K562 (cell line): ENCODE data around the gene AKAP13. TPM values are rescaled to one million over a fixed set of nuclear protein-coding genes. Genes with fewer than 3 reads are reported as not detected.

ENCODE experiments used
- ATAC-seq: fragments of 200-7000 bp; cut with Tn5 transposase; 3 replicates; pipeline ENCODE4 v1.9.1; 2020; ENCODE audit warnings: moderate library complexity
- BruUV-seq: library from RNA; stranded (reverse); fragments of 400-500 nt; replicated peaks from 2 replicates; lab custom pipeline; 2021; lab: Mats Ljungman, UMichigan
- CTCF ChIA-PET: fragments of 300-600 bp; formaldehyde crosslinking; extraction: SDS; loops from one replicate; lab custom pipeline; 2021; ENCODE audit warnings: low intra/inter-chr PET ratio; lab: Yijun Ruan, JAX
- POLR2A ChIA-PET: fragments of 300-600, 350-650 bp; sonication (Branson Sonifier 250); formaldehyde crosslinking; extraction: SDS; loops from one replicate; lab custom pipeline; 2021; ENCODE audit warnings: antibody characterized with exemption, inconsistent platforms; lab: Yijun Ruan, JAX
- DNase-seq, 4 experiments: peaks; one replicate each; pipeline versions ENCODE4 v3.0.0 to v3.0.0-alpha.2; 2011 to 2018; ENCODE audit warnings: low spot score in 3 of 4, mixed read lengths in 3 of 4; ENCODE audit errors: extremely low read depth in 1 of 4
- FAIRE-seq: peaks from 2 replicates; lab custom pipeline; 2011; peaks lifted over from hg19 to GRCh38; lab: Jason Lieb, UNC
- H2AFZ ChIP-seq: 2 replicates; pipeline ENCODE4 v1.6.0; 2011; ENCODE audit warnings: low read depth, low read length, control low read depth, inconsistent platforms
- H3K27ac ChIP-seq: fragments of 200-600 bp; 3 replicates; pipeline ENCODE4 v1.8.0; 2011; ENCODE audit warnings: low read depth, mild to moderate bottlenecking, control low read depth, inconsistent platforms, low read length, moderate library complexity, mixed read lengths; ENCODE audit errors: extremely low read depth
- H3K27me3 ChIP-seq, 2 experiments: fragments of 300-600 bp in 1 of 2; 2 replicates in 1 of 2; 3 replicates in 1 of 2; pipeline versions ENCODE4 v1.6.0 to v1.8.0; 2011; ENCODE audit warnings: inconsistent platforms in 2 of 2, low read length in 2 of 2, mild to moderate bottlenecking in 1 of 2, mixed read lengths in 1 of 2, moderate library complexity in 1 of 2; ENCODE audit not compliant: control insufficient read depth in 2 of 2, insufficient read depth in 2 of 2
- H3K36me3 ChIP-seq: fragments of 300-600 bp; 3 replicates; pipeline ENCODE4 v1.8.0; 2011; ENCODE audit warnings: mild to moderate bottlenecking, low read length, inconsistent platforms; ENCODE audit not compliant: control insufficient read depth, insufficient read depth
- H3K4me1 ChIP-seq, 2 experiments: fragments of 200-600 bp in 1 of 2; replicated peaks in 1 of 2; 2 replicates in 1 of 2; 3 replicates in 1 of 2; pipeline versions ENCODE4 v1.5.1 to v1.8.0; 2011; ENCODE audit warnings: inconsistent platforms in 2 of 2, low read length in 2 of 2, mild to moderate bottlenecking in 1 of 2, mixed read lengths in 1 of 2, moderate library complexity in 1 of 2; ENCODE audit not compliant: control insufficient read depth in 2 of 2, insufficient read depth in 2 of 2
- H3K4me2 ChIP-seq: 2 replicates; pipeline ENCODE4 v1.6.1; 2011; ENCODE audit warnings: low read length, control low read depth, inconsistent platforms, mixed read lengths; ENCODE audit not compliant: insufficient read depth
- H3K4me3 ChIP-seq: fragments of 200-600 bp; sonication (generic), shearing (Covaris generic); 2 replicates; pipeline ENCODE4 v1.5.1; 2016; ENCODE audit warnings: control low read depth, inconsistent platforms
- H3K79me2 ChIP-seq: fragments of 200-600 bp; 3 replicates; pipeline ENCODE4 v1.8.0; 2011; ENCODE audit warnings: low read length, inconsistent platforms; ENCODE audit not compliant: control insufficient read depth, insufficient read depth
- H3K9ac ChIP-seq, 2 experiments: 2 replicates each; pipeline versions ENCODE4 v1.6.0 to v1.6.1; 2011; ENCODE audit warnings: low read depth in 2 of 2, low read length in 2 of 2, control low read depth in 1 of 2, inconsistent platforms in 1 of 2, mild to moderate bottlenecking in 1 of 2, mixed read lengths in 1 of 2; ENCODE audit not compliant: insufficient read depth in 1 of 2
- H3K9me1 ChIP-seq: one replicate; pipeline ENCODE4 v1.6.0; 2011; ENCODE audit warnings: inconsistent platforms, mild to moderate bottlenecking, low read length, moderate library complexity; ENCODE audit not compliant: control insufficient read depth, insufficient read depth
- H3K9me3 ChIP-seq: replicated peaks from 2 replicates; pipeline ENCODE4 v1.5.1; 2011; ENCODE audit warnings: low read depth, low read length, inconsistent platforms; ENCODE audit not compliant: control insufficient read depth, insufficient read depth
- H4K20me1 ChIP-seq: replicated peaks from 2 replicates; pipeline ENCODE4 v1.6.1; 2011; ENCODE audit warnings: low read length, inconsistent platforms, mixed read lengths; ENCODE audit not compliant: control insufficient read depth, insufficient read depth
- CEBPG ChIP-seq, 3 experiments: fragments of 200-800 bp in 1 of 3; sonication (Bioruptor generic) in 1 of 3; sonication (generic) in 1 of 3; formaldehyde crosslinking in 1 of 3; IDR thresholded peaks in 2 of 3; conservative IDR thresholded peaks in 1 of 3; 2 replicates each; pipeline versions ENCODE4 v1.6.1 to v1.8.0; 2016 to 2022; ENCODE audit warnings: missing compliant biosample characterization in 2 of 3, missing genetic modification characterization in 2 of 3, mild to moderate bottlenecking in 1 of 3, missing genetic modification reagents in 1 of 3
- CREB3 ChIP-seq: fragments of 450-650 bp; conservative IDR thresholded peaks from 2 replicates; pipeline ENCODE4 v1.6.1; 2016; ENCODE audit warnings: missing genetic modification characterization, low read depth, mild to moderate bottlenecking, missing compliant biosample characterization, moderate library complexity
- CXXC5 ChIP-seq: fragments of 250-450 bp; sonication (Bioruptor Pico); IDR thresholded peaks from 2 replicates; pipeline ENCODE4 v1.8.0; 2022; ENCODE audit warnings: inconsistent platforms, mild to moderate bottlenecking, moderate library complexity
- ERF ChIP-seq: fragments of 450-650 bp; formaldehyde crosslinking; IDR thresholded peaks from 2 replicates; pipeline ENCODE4 v1.4.0; 2020; ENCODE audit warnings: mild to moderate bottlenecking, mixed read lengths
- ETV6 ChIP-seq, 3 experiments: fragments of 150-350 bp in 1 of 3; sonication (generic) in 1 of 3; formaldehyde crosslinking in 1 of 3; IDR thresholded peaks; 2 replicates each; pipeline versions ENCODE4 v1.6.1 to v1.8.0; 2014 to 2022; ENCODE audit warnings: borderline replicate concordance in 2 of 3, low read depth in 2 of 3, antibody characterized with exemption in 1 of 3, low read length in 1 of 3, mild to moderate bottlenecking in 1 of 3, missing genetic modification reagents in 1 of 3
- FOXK2 ChIP-seq, 2 experiments: fragments of 450-650 bp; IDR thresholded peaks in 1 of 2; conservative IDR thresholded peaks in 1 of 2; 2 replicates each; pipeline ENCODE4 v1.6.1; 2016; ENCODE audit warnings: low read depth in 2 of 2, mild to moderate bottlenecking in 1 of 2
- HNRNPLL ChIP-seq: fragments of 200-400 bp; formaldehyde crosslinking; IDR thresholded peaks from 2 replicates; pipeline ENCODE4 v1.6.1; 2017; ENCODE audit warnings: low read length, low read depth, mild to moderate bottlenecking; ENCODE audit not compliant: poor library complexity, severe bottlenecking
- MAFF ChIP-seq: IDR thresholded peaks from 2 replicates; pipeline ENCODE4 v1.6.1; 2012; ENCODE audit warnings: low read length, improper control_type of control experiment
- MYBL2 ChIP-seq, 2 experiments: fragments of 450-650 bp in 1 of 2; sonication (generic) in 1 of 2; formaldehyde crosslinking in 1 of 2; IDR thresholded peaks; 2 replicates each; pipeline versions ENCODE4 v1.6.1 to v1.8.1; 2017 to 2022; ENCODE audit warnings: borderline replicate concordance in 1 of 2, inconsistent platforms in 1 of 2, low read depth in 1 of 2, mild to moderate bottlenecking in 1 of 2, missing genetic modification reagents in 1 of 2, moderate library complexity in 1 of 2
- PTRF ChIP-seq: fragments of 450-650 bp; IDR thresholded peaks from 2 replicates; pipeline ENCODE4 v1.6.1; 2016; ENCODE audit warnings: mild to moderate bottlenecking, missing genetic modification characterization, missing compliant biosample characterization
- SMARCA4 ChIP-seq: fragments of 450-650 bp; IDR thresholded peaks from 2 replicates; pipeline ENCODE4 v1.6.1; 2016
- SMC3 ChIP-seq: conservative IDR thresholded peaks from 2 replicates; pipeline ENCODE4 v1.6.1; 2011; ENCODE audit warnings: low read depth, low read length, improper control_type of control experiment; ENCODE audit not compliant: insufficient read depth
- ZNF12 ChIP-seq: sonication (generic); formaldehyde crosslinking; IDR thresholded peaks from 2 replicates; pipeline ENCODE4 v1.4.0; 2020; ENCODE audit warnings: mild to moderate bottlenecking, missing genetic modification reagents
- ZNF134 ChIP-seq: fragments of 250-450 bp; sonication (Bioruptor Pico); conservative IDR thresholded peaks from 2 replicates; pipeline ENCODE4 v1.4.0; 2020
- WGBS: fragments of 100-300 bp; shearing (Covaris generic); methylation state at CpG from one replicate; pipeline ENCODE4 v1.1.6; 2016; ENCODE audit warnings: low coverage, mixed read lengths; ENCODE audit not compliant: insufficient coverage; ENCODE audit errors: missing lambda C conversion rate; 5-methylcytosine and 5-hydroxymethylcytosine counted together
- in situ Hi-C: fragments of 300-500 bp; cut with MboI; formaldehyde crosslinking; loops from 4 replicates; pipeline ENCODE4 v1.15.0; 2018; ENCODE audit warnings: inconsistent platforms, mixed read lengths
- intact Hi-C: fragments of 100-400 bp; cut with micrococcal nuclease; formaldehyde crosslinking; loops from 2 replicates; pipeline ENCODE4 v1.14.2; 2022
- polyA plus RNA-seq, 8 experiments: library from polyadenylated mRNA; depleted of rRNA in 4 of 8; stranded (reverse) in 5 of 8; unstranded in 3 of 8; fragments of >200 nt; fragmentation: Nextera tagmentation in 2 of 8; fragmentation: Illumina TruSeq in 1 of 8; extraction: Ambion mirVana in 2 of 8; extraction: Trizol in 1 of 8; gene quantifications; 2 replicates each; pipeline versions ENCODE4 v1.2.1 to v1.2.3, GENCODE V29; 2011 to 2014; ENCODE audit warnings: inconsistent platforms in 1 of 8, missing spikeins in 1 of 8
- total RNA-seq, 7 experiments: library from RNA; depleted of rRNA in 6 of 7; stranded (reverse); fragments of >200 nt in 6 of 7; fragmentation: Illumina TruSeq in 2 of 7; extraction: Trizol in 2 of 7; gene quantifications; 2 replicates each; pipeline versions ENCODE4 v1.2.1 to v1.2.3, GENCODE V29; 2011 to 2021; ENCODE audit warnings: low replicate concordance in 1 of 7

The AKAP13 gene
- total and polyA plus RNA-seq, 9 of the 15 experiments (the other 6 are each of a cell fraction or from before 2014, with no cell fraction given), result 0.03 to 1.7 (median 0.42) TPM

GRCh38 chr15:85753791-85754452 lies 373.5 kb downstream of the AKAP13 start:
- Histone ChIP-seq H3K9ac (no peak overlapping the region), H3K4me1 (no peaks in the 10 kb centered on the region)
- in situ Hi-C loops, result no loop called here
- no peak for TF ChIP-seq CXXC5
- no peak for TF ChIP-seq SMARCA4
- TF ChIP-seq CREB3, result no peak
- no peak for TF ChIP-seq MAFF
- TF ChIP-seq FOXK2 (conservative IDR thresholded peaks at IDR 0.05 in 1 of 2, IDR thresholded peaks at IDR 0.05 in 1 of 2; ENCODE audit: low read depth in 2 of 2), result no peak
- no peak for TF ChIP-seq HNRNPLL
- no peak for TF ChIP-seq ETV6 (IDR thresholded peaks at IDR 0.05; ENCODE audit: borderline replicate concordance in 1 of 2, low read depth in 2 of 2, low read length in 1 of 2)
- no peak for TF ChIP-seq ETV6 (CRISPR knock-in tag; IDR thresholded peaks at IDR 0.05; ENCODE audit: borderline replicate concordance)
- no peak for TF ChIP-seq SMC3
- TF ChIP-seq MYBL2 (IDR thresholded peaks at IDR 0.05; ENCODE audit: low read depth), result no peak
- no peak for TF ChIP-seq MYBL2 (CRISPR knock-in tag; IDR thresholded peaks at IDR 0.05; ENCODE audit: borderline replicate concordance)
- TF ChIP-seq ZNF134, result no peak
- TF ChIP-seq ERF, result no peak
- TF ChIP-seq ZNF12 (CRISPR knock-in tag), result no peak
- TF ChIP-seq PTRF, result no peak
- no peak for TF ChIP-seq CEBPG (CRISPR knock-in tag; IDR thresholded peaks at IDR 0.05)
- no peak for TF ChIP-seq CEBPG (tag; conservative IDR thresholded peaks at IDR 0.05 in 1 of 2, IDR thresholded peaks at IDR 0.05 in 1 of 2)
- TF ChIP-seq, all 486 proteins: peak for 0
- WGBS, result 0% methylated on average over 7 of the region's 10 CpGs
- H3K27ac ChIP-seq, result no peak overlapping the region
- no peak overlapping the region for H3K4me3 ChIP-seq
- CTCF ChIA-PET, result no interaction called here
- H2AFZ ChIP-seq, result no peak overlapping the region
- H3K9me3 ChIP-seq, result no peaks in the 10 kb centered on the region
- POLR2A ChIA-PET, result no interaction called here
- FAIRE-seq (no peak), ATAC-seq (no peak), DNase-seq (no peak)
- no peaks in the 10 kb centered on the region; the same call in 1 of the 2 replicates for H4K20me1 ChIP-seq
- intact Hi-C loops, result no loop called here
- H3K4me2 ChIP-seq, result no peak overlapping the region
- H3K79me2 ChIP-seq, result no peaks in the 10 kb centered on the region
- peaks cover 18 to 46% of the 10 kb centered on the region in 2 experiments; a peak in 3 of 5 replicates for H3K27me3 ChIP-seq
- no peaks in the 10 kb centered on the region for H3K9me1 ChIP-seq
- no TSS peak for BruUV-seq
- H3K36me3 ChIP-seq, result no peaks in the 10 kb centered on the region
